Kidney glomerular epithelial cell (primary cell): Measurements from ENCODE around the gene EXOC3L1.

Experiments used
- DNase-seq: peaks from one replicate; lab custom pipeline; 2025; lab: John Stamatoyannopoulos, UW

EXOC3L1 gene

DNA sequence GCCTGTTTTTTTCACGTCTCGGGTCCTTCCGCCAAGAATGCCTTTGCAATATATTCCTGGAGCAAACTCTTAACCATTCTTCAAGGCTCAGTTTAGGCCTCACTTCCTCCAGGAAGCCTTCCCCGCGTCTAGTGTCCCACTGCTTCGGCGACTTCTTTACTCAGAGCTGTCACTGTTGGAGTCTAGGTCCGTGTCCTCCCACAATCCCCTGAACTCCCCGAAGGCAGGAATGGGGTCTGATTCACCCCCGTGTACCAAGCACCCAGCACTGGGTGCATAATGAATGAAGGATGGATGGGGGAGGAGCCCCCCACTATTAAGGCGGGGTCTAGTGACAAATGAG lies 6.7 kb downstream of the EXOC3L1 start:
- DNase-seq: no peak

DNA sequence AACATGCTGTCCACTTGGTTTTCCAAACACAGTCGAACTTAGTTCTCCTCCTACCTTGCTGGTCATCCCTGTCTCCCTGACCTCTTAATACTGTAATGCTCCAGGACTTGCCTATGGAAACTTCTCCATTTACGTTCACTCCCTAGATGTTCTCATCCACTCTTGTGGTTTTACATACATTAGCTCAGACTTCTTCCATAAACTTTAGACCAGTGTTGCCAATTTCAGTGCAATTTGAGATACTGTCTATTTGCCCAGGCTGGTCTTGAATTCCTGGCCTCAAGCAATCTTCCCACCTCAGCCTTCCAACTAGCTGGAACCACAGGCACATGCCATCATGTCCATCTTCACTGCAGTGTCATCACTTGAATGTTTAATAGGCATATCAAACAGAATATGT lies 7.6 kb downstream of the EXOC3L1 start:
- DNase-seq: no peak

DNA sequence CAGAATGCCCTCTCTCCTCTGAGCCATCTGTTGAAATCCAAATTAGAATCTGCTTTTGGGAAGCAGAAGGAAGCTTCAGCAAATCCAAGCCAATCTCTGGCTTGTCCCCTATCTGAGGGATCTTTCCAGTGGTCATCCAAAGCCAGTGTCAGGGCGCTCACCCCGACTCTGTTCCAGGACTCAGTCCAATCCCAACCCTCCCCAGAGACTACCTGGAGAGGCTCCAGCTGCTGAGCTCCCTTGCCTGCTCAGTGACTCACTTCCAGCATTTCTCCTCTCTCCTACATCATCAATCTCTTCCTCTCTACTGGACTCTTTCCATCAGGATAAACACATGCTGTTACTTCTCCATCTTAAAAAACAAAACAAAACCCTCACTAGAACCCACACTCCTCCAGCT lies 8.6 kb downstream of the EXOC3L1 start:
- DNase-seq: peak; percentile 46

DNA sequence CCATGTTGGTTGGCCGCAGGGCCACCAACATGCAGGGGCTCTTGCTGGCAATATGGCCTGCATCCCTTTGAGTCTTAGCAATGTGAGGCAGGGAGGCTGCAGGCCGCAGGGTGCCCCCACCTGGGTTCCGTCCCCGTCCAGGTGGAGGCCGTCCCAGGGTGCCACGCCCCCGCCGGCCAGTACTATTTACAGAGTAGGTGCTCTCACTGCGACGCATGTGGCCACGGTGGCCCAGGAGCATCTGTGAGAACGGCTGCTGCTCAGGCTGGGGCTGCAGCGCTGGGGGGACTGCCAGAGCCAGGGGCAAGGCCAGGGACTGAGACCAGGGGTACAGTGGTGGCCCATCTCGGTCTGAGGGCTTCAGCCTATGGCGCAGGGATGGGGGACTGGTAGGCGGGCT lies 9.8 kb downstream of the EXOC3L1 start:
- DNase-seq: no peak

DNA sequence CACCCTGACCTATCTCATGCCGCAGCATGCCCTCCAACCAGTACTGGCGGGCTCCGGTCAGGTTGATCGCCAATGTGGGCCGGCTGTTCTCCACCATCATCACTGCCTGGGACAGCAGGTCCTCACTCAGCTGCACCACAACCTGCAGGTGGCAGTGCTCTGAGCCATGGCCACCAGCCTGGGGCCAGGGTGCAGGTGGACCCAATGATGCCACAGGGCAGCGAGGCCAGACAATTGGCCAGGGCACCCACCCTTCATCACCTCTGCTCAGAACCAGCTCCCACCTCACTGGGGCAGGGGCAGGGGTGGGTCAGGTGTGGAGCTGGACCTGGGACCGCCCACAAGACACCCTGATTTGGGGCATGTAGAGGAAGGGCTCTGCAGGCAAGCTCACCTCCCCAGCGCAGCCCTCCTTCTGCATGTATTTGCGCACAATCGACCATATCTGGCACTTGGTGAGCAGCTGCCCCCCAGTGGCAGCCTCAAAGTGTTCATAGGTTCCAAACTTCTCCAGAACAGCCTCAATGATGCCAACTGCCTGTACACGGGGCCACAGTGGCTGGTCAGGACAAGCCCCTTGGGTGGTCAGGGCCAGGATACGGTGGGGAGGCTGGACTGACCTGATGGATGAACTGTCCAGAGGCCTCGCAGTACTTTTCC lies 10.4 kb downstream of the EXOC3L1 start:
- DNase-seq: no peak

DNA sequence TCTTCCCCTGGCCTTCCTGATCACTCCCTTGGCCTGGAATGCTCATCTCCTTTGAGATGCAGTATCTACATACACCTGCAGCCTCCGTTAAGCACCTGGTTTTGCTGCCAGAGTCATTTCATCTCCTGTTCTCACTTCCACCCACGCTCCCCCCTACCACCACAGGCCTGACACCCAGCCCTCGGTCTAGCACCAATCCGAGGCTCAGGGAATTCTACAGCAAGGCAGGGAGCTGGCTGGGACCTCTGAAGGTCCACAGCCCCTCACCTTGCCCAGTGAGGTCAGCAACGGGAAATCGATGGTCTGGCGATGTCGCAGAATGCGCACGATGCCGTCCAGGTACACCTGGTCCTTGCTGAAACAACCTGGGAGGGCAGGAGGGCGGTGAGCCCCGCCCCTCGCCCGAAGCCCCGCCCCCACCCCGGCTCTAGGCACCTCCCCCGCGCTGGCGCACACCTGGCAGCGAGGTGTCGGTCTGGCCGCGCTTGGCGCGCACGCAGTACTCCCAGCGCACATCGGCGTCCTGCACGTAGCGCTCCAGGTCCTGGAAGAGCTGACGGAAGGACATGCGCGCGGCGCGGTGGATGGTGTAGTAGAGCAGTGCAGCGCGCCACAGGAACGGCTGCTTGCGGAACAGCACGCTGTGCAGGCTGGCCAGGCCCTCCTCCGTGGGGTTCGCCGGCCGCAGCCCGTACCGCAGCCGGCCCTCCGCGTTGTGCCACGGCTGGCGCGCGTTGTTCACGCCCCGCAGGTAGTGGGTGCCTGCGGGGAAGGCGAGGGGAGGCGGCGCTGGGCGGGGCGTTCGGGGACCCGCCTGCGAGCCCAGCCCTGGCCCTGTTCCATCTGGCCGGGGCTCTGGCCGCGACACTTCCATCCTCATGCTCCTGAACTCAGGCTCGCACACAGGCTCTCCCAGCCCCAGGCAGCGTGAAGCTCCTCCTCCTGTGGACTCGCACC lies 11.9 kb downstream of the EXOC3L1 start:
- DNase-seq: peak; percentile 15

DNA sequence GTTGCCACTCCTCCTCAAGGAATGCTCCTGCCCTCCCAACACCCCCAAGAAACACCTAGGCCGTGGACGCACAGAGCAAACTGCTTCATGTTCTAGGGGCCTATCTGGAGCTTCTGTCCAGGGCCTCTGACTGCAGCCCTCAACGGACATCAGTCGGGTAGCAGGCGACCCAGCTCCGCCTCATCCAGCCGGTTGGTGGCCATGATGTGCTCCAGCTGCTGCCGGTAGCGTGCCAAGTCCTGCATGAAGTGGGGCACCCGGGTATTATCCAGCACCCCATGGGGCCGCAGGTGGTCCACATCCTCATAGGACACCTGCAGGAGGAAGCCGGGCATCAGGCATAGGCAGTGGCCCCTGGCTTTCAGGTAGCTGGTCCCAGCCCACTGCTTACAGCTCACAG lies 13.3 kb downstream of the EXOC3L1 start:
- DNase-seq: no peak

DNA sequence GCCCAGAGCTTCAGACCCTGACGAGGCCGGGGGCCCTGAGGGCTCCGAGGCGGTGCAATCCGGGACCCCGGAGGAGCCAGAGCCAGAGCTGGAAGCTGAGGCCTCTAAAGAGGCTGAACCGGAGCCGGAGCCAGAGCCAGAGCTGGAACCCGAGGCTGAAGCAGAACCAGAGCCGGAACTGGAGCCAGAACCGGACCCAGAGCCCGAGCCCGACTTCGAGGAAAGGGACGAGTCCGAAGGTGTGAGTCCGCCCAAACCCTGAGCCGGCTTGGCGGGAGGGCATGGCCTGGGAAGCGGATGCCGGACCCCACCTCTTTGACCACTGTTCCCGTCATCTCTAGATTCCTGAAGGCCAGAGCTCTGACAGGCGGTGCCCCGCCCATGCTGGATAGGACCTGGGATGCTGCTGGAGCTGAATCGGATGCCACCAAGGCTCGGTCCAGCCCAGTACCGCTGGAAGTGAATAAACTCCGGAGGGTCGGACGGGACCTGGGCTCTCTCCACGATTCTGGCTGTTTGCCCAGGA lies 15.2 kb downstream of the EXOC3L1 start:
- DNase-seq: no peak

DNA sequence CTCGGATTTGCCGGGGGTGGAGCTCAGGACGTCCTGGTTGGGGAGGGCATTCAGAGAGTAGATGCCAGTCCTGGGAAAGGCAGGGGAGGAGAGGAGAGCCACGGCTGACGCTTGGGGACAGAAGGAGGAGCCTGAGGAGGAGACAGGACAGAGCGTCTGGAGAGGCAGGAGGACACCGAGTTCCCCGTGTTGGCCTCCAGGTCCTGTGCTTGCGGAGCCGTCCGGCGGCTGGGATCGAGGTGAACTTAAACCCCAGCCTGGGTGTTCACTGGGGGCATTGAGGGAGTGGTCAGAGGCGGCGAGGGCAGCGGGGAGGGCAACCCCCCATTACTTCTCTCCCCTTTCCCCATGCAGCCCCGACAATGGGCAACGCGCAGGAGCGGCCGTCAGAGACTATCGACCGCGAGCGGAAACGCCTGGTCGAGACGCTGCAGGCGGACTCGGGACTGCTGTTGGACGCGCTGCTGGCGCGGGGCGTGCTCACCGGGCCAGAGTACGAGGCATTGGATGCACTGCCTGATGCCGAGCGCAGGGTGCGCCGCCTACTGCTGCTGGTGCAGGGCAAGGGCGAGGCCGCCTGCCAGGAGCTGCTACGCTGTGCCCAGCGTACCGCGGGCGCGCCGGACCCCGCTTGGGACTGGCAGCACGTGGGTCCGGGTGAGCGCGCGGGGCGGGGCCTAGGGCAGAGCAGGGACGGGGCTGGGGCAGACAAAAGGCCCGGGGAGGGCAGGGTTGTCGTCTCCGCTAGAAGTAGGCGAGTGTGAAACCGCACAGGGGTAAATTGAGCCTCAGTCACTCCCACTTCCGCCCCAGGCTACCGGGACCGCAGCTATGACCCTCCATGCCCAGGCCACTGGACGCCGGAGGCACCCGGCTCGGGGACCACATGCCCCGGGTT lies 15.9 kb downstream of the EXOC3L1 start:
- peak; percentile 77 for DNase-seq

DNA sequence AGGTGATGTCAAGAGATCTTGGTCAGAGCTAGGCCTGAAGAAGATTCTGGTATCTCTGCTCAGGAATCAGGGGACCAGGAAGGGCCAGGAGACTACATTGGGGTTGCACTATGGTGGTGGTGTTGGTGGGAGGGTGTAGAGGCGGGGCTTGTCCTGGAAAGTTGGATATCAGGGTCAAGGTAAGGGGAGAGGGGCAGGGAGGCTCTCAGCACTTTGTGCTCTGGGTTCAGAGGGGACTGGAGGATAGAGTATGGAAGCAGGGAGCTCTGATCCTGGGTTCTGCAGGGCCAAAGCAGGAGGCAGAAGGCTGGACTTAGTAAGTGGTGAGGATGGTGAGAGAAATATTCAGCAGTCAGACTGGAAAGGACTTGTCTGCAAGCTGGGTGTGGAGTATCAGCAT lies 16.6 kb downstream of the EXOC3L1 start:
- no peak for DNase-seq

DNA sequence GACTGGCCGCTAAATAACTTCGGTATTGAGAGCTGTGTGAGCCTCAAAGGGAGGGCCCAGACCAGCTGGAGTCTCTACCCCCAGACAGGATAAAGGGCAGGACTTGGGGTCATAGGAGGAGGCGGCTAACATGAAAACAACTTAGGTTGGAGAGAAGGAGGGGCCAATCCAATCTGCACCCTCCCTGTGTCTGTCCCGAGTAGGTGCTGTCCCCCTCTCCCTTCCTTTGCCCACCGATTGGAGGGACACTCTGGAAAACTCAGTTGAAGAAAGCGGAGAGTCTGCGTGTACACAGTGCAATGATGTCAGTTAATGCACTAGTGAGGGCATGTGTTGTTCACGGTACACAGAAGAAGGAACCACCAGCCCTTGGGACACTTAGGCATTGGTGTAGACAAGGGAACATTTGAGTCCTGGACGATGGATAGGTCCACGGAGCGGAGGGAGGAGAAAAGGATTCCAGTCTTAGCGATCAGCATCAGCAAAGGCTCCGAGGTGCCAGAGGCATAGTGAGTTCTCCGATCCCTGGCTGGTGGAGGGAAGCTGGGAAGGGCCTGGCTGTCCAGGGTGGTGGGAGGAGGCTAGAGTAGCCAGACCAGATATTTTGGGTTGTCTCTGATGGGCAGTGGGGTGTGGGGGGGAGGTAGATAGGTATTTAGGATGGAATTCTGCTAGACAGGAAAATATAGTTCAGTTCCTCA lies 18.8 kb downstream of the EXOC3L1 start:
- no peak for DNase-seq

DNA sequence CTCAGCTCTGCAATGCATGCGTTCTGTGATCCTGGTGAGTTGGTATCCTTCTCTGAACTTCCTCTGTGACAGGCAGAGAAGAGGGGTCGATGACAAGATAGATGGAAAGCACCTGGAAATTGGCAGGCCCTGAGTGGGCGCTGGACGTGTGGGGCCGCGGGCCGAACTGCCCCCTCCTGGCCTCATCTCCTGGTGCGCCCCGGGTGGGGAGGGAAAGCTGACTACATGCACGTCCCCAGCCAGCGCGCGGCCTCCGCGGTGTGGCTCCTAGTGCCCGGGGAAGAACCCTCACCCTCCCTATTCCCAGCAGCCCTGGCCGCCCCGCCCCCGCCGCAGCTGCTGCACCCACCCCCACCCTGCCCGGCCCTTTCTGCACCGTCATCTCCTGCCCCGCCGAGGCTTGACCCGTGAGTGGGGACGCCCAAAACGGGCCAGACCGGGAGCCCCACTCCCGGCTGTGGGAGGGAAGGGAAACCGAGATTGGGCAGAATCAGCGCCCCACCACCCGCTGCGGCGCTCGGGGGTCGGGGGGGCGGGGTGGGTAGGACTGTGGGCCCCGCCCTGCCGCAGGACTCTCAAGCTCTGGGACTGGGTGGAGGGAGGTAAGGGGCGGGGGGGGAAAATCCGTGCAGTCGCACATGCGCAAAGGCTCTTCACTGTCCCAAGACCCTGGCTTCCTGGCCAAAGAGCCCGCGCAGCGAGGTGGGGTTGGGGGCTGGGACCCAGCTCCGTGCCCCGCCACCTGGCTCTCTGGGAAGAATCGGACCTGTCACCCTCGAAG lies 19.6 kb downstream of the EXOC3L1 start, which contains the start of gene NOL3:
TSS of gene NOL3 (plus strand) at position 371 of the 781 bp plus-strand sequence.
- peak; percentile 76 for DNase-seq

DNA sequence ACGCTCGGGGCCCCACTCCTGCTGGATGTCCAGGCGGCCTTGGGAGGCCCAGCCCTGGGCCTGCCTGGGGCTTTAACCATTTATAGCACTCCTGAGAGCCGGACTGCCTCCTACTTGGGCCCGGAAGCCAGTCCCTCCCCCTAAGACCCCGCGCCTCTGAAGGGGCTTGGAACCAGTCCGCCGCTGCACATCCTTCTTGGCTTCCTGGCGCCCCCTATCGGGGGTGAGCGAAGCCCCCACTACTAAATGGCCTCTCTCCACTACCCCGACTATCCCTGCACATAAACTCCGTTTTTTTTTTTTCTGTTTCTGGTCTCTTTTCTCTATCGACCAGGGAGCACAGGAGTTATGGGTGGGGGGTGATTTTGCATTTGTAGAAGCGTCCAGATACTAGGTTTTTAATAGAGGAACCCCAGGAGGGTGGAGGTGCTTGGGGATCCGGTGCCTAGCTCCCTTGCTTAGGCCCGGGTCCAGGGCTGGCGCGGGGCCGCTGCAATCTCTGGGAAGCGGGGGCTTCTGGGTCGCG lies 20.2 kb downstream of the EXOC3L1 start:
- DNase-seq: peak; percentile 19

DNA sequence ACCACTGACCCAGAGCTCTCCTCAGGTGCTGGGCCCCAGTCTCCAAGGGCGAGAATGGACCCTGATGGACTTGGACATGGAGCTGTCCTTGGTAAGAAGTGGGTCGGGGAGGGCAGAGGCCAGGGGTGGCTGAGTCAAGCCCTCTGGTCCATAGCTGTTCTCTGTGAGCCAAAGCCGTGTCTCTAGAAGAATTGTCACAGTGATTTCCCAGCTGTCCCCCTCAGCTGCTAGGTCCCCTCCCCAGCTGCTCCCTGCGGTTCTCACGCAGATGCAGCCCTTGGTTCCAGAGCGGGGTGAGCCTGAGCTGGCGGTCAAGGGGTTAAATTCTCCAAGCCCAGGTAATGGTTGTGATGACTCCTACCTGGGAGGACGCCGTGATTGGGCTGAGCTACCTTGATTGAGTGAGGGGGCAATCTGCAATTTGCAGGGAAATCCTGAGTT lies 20.9 kb downstream of the EXOC3L1 start:
- DNase-seq: no peak

DNA sequence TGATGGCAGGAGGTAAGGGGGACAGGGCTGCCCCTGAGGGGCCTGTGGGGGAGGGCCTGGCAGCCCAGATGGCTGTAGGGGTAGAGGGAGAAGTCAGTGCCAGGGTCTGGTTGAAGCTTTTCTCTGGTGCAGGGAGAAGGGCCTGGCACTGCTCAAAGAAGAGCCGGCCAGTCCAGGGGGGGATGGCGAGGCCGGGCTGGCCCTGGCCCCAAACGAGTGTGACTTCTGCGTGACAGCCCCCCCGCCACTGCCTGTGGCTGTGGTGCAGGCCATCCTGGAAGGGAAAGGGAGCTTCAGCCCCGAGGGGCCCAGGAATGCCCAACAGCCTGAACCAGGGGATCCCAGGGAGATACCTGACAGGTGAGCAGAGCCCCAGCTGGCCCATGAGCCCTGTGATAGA lies 22.3 kb downstream of the EXOC3L1 start:
- DNase-seq: no peak

DNA sequence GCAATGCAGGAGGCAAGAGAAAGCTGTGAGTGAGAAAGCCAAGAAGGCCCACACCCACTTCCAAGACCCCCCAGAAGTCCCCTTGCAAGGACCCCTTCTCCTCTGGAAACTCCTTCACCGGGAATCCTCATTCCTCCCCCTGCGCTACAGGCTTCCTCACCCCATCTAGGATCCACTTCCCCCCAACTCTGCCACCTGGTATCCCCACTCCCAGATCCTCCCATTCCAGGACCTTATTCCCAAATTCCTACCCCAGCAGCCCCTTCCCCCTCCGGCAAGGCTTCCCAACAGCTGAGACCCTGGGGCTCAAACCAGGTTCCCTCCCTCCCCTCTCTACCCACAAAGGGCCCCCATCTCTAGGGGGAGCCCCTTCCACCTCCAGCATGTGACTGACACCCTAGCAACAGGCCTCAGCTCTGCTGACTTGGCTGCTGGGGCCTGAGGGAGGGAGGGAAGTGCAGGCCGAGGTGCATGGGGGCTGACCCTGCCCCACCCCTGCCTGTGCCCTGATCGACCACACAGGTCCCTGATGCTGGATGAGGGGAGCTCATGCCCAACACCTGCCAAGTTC lies 23.3 kb downstream of the EXOC3L1 start:
- DNase-seq: no peak

DNA sequence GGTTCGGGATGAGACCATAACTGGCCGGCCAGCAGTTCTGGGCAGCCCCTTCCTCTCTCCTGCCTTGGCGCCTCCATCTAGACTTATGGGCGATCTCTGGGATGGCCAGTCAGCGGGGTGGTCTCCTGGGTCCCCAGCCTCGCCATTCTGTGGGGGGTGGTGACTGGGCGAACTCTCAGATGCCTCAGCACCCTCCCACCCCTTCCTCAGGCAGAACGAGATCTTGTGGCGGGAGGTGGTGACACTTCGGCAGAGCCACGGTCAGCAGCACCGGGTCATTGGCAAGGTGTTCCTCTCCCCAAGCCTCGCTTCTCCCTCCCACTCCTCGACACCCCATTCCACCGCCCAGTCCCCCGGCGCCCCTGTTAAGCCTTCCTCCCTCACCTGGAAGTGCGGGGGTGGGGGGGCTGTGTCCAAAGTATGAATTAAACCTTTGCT lies 23.8 kb downstream of the EXOC3L1 start:
- no peak for DNase-seq

DNA sequence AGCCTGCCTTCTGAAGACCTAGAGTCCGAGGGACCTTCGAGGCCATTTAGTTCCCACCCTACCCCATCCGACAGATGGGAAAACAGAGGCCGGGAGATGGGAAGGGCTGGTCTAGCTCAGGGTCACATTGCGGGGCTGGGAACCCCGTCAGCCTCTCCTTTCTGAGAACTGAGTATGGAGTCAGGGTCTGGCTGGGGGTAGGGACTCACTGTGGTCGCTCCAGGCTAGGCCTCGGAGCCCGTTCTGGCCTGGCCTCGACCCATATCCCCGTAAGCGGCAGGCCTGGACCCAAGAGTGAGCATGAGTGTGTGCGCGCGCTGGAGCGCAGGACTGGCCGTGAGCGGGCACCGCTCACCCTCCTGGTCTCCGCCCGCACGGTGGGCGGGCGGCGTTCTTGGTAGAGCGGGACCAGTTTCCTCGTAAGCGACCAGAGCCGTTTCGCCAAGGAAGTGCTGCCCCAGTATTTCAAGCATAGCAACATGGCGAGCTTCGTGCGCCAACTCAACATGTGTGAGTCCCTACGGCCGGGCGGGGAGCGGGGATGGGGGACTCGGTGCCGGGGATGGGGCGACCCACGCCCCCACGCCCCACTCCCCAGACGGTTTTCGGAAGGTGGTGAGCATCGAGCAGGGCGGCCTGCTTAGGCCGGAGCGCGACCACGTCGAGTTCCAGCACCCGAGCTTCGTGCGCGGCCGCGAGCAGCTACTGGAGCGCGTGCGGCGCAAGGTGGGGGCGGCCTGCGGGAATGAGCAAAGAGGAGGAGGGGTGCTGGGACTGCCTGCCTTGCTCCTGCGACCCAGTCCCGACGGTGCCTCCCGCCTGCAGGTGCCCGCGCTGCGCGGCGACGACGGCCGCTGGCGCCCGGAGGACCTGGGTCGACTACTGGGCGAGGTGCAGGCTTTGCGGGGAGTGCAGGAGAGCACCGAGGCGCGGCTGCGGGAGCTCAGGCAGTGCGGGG lies 24.5 kb downstream of the EXOC3L1 start:
- no peak for DNase-seq

DNA sequence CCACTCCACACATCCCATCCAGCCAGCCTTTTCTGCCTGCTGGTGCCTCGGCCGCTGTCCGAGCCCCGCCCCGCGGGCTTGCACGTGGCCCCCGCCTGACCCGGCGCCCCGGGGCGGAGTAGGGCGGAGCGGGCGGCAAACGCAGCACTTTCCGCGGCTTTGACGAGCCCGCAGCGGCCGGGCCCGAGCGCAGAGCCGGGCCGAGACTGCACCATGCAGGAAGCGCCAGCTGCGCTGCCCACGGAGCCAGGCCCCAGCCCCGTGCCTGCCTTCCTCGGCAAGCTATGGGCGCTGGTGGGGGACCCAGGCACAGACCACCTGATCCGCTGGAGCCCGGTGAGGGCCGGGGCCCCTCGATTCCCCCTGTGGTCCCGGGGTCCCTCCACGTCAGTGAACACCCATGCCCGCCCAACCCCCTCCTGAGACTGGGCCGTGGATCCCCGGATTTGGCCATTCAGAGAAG lies 25.3 kb downstream of the EXOC3L1 start, which contains the start of gene HSF4:
TSS of gene HSF4 (plus strand) at position 147 of the 463 bp plus-strand sequence. CDS start at position 214, 67 bp downstream.
- DNase-seq: no peak
